LNCaP clone FGC (cell line): ENCODE data around the gene PI4KA.

ENCODE experiments used
- DNase-seq: peaks from one replicate; pipeline ENCODE4 v3.0.0-alpha.2; 2011; ENCODE audit warnings: low read depth
- H3K4me3 ChIP-seq: 2 replicates; pipeline ENCODE4 v1.5.1; 2011; ENCODE audit warnings: mild to moderate bottlenecking, low read depth, low read length, control low read depth
- TF ChIP-seq, protein P1 (sequence below): IDR thresholded peaks from 2 replicates; pipeline ENCODE4 v1.5.1; 2012; ENCODE audit warnings: mild to moderate bottlenecking; ENCODE audit not compliant: control insufficient read depth, insufficient read depth; ENCODE audit errors: extremely low read depth

The PI4KA gene

DNA sequence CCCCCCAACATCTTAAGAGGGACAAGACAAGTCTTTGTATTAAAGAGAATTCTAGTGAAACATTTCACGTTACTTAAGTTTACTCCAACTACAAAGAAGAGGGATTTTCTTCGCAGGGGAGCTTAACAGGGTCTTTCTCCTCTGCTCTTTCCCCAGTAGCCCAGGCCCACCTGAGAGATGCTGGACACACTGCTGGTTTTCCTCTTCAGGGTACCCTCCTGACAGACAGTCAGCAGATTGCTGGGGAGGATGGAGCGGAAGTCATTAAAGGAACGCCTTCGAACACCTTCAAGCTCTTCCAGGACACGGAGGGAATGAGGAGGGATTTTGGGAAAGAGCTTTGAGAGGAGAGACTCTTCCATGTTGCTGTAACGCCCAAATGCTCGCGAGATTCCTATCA is 39.1 kb downstream of the PI4KA start:
- no peak overlapping the region for H3K4me3 ChIP-seq
- TF ChIP-seq, protein P1, sequence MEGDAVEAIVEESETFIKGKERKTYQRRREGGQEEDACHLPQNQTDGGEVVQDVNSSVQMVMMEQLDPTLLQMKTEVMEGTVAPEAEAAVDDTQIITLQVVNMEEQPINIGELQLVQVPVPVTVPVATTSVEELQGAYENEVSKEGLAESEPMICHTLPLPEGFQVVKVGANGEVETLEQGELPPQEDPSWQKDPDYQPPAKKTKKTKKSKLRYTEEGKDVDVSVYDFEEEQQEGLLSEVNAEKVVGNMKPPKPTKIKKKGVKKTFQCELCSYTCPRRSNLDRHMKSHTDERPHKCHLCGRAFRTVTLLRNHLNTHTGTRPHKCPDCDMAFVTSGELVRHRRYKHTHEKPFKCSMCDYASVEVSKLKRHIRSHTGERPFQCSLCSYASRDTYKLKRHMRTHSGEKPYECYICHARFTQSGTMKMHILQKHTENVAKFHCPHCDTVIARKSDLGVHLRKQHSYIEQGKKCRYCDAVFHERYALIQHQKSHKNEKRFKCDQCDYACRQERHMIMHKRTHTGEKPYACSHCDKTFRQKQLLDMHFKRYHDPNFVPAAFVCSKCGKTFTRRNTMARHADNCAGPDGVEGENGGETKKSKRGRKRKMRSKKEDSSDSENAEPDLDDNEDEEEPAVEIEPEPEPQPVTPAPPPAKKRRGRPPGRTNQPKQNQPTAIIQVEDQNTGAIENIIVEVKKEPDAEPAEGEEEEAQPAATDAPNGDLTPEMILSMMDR, result no peak
- DNase-seq, result no peak

DNA sequence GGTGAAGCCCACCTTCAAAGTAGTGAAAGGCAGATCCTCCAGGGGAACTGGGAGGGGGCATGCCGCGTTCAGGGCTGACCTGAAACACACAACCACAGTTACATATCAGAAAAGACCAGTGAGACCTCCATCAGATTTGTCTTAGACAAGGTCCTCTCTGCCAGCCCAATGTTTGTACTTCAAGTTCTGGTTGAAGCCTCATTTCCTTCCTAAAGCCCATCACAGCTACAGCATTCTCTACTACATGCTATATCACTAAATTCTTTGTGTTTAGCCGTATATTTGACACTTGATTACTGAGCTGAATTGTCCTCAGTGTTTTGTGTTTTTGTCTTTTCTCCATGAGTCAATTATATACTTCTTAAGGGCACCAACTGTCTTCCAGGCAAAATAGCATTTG is 40.1 kb downstream of the PI4KA start:
- DNase-seq, result no peak
- TF ChIP-seq, protein P1, result no peak
- H3K4me3 ChIP-seq, result no peak overlapping the region

DNA sequence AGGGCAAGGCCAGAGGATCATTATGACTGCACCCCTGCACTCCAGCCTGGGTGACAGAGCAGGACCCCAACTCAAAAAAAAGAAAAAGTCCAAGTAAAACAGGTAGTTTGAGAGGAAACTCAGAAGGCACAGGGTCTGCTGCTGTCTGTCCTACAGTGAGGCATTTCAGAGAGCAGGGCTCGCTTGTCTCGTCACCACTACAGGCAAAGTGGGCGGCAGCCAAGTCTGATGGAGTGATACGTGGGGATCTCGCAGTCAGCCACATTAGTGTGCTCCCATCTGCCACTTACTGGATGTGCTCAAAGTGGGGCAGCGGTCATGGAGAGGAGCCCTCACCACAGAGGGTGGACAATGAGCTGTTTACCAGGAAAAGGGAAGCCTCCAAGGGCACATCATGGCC is 42.1 kb downstream of the PI4KA start:
- no peak overlapping the region for H3K4me3 ChIP-seq
- no peak for DNase-seq
- TF ChIP-seq, protein P1, result no peak

GRCh38 chr22:20815477-20816050 is 43.0 kb downstream of the PI4KA start:
- TF ChIP-seq, protein P1, result no peak
- no peak for DNase-seq
- no peak overlapping the region for H3K4me3 ChIP-seq

DNA sequence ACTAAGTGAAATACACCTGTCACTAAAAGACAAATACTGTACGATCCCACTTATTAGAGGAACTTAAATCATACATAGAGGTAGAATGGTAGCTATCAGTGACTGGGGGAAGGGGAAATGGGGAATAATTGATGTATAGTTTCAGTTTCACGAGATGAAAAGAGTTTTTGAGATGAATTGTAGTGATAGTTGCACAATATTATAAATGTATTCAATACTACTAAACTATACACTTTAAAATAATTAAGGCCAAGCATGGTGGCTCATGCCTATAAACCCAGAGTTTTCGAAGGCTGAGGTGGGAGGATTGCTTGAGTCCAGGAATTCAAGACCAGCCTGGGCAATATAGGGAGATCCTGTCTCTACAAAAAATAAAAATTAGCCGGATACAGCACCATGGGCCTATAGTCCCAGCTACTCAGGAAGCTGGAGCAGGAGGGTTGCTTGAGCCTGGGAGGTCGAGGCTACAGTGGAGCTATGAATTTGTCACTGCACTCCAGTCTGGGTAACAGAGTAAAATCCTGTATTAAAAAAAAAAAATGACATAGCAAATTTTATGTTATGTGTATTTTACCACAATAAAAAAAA is 44.3 kb downstream of the PI4KA start:
- TF ChIP-seq, protein P1, result no peak
- H3K4me3 ChIP-seq, result no peak overlapping the region
- DNase-seq, result no peak

DNA sequence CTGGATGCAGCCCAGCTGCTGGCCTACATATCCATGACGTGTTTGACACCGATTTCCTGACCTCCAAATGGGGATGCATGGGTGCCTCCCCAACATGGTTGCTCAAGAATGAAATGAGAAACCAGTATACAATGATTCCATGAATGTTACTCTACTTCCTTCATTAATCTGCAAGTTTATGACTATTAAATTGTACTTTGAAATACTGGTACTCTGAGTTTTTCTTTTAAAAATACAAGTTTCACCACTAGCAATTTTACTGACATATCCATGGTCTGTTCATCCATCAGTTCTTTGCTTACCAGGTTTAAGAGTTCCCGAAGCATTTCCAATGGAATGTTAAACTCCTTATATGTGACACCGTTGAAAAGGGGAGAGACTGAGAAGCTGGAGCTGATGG is 45.6 kb downstream of the PI4KA start:
- TF ChIP-seq, protein P1, result no peak
- no peak for DNase-seq
- H3K4me3 ChIP-seq, result no peak overlapping the region

DNA sequence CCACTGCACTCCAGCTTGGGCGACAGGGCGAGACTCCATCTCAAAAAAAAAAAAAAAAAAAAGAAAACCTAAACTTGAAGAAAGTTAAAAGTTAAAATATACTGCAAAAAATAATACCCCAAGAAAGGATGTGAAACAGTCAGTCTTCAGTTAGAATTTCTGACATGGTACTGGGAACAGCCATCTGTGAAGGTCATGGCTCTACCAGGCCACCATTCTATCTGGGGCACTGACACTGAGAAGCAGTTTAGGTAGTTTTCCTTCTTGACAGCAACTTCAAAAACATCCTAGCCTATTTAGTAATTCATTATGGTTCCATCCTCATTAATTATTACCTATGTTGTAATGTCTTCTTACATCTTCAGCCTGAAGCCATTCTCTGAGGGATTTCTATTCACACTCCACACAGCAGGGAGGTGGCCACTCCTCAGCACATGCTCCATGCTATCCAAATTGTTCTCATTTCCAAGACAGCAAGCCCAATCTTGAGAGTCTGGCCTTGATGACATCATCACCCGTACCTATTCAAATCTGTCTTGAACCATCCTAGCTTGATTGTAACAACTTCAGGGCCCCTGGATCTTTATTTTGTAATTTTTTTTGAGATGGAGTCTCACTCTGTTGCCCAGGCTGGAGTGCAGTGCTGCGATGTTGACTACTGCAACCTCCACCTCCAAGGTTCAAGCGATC is 46.5 kb downstream of the PI4KA start:
- H3K4me3 ChIP-seq, result no peak overlapping the region
- TF ChIP-seq, protein P1, result no peak
- DNase-seq, result no peak
